GM18507 (cell line): ENCODE measurements around the gene REPIN1.
A peak's percentile ranks its signal among the peaks of the same experiment; 100 is the strongest.

ENCODE experiments used
- DNase-seq: peaks from one replicate; pipeline ENCODE4 v3.0.0; 2011; ENCODE audit warnings: low read depth; ENCODE audit not compliant: insufficient read length; ENCODE audit errors: extremely low spot score
- FAIRE-seq: peaks from 2 replicates; lab custom pipeline; 2011; peaks lifted over from hg19 to GRCh38; lab: Jason Lieb, UNC

Gene REPIN1

GRCh38 chr7:150412518-150413488 lies 44.2 kb downstream of the REPIN1 start:
- FAIRE-seq, result no peak
- DNase-seq, result no peak

- DNase-seq (no peak), FAIRE-seq (no peak)
Measured at GRCh38 chr7:150413640-150414081, 45.0 kb downstream of the REPIN1 start.

- no peak for FAIRE-seq
Measured at GRCh38 chr7:150415161-150416153, 46.8 kb downstream of the REPIN1 start.

GRCh38 chr7:150417239-150417638 lies 48.6 kb downstream of the REPIN1 start:
- DNase-seq (no peak), FAIRE-seq (no peak)

More at GRCh38 chr7:150415161-150416153, 46.8 kb downstream of the REPIN1 start:
- DNase-seq, result no peak

- FAIRE-seq (no peak), DNase-seq (no peak)
Measured at GRCh38 chr7:150417863-150418262, 49.2 kb downstream of the REPIN1 start.

GRCh38 chr7:150420242-150420641 lies 51.6 kb downstream of the REPIN1 start:
- no peak for FAIRE-seq
- no peak for DNase-seq

- DNase-seq (peak; percentile 76), FAIRE-seq (peak; percentile 88)
Measured at GRCh38 chr7:150420987-150421674, 52.5 kb downstream of the REPIN1 start.

GRCh38 chr7:150421831-150422230 lies 53.2 kb downstream of the REPIN1 start:
- FAIRE-seq (no peak), DNase-seq (no peak)
